HG03520 (cell line): ENCODE data around the gene ACACA.
"Not testable (repeated sequence)": the region's sequence is repeated elsewhere in the genome, so short reads cannot be mapped to it uniquely, and the experiment has no call there.

Experiments
- ATAC-seq: cut with Tn5 transposase; IDR thresholded peaks from one replicate; pipeline ENCODE4 v1.9.1; 2021; ENCODE audit warnings: mild to moderate bottlenecking, moderate library complexity; ENCODE audit not compliant: unreplicated experiment

Gene ACACA

DNA sequence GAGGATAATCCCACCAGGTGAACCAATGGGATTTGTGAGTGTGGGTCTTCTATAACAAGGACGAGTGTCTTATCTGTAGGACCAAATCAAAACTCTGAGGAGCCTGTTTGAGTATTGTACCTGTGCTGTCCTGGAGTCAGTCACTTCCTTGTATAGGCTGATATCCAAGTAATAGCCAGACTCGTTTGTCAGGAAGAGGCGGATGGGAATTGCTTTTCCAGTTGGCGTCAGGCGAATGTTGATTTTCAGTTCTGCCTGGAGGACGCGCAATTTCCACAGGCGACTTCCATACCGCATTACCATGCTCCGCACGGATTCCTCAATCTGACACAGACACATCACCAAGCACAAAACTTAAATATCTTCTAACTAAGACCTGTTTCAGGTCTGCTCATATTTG, 218.5 kb downstream of the ACACA start:
- no peak for ATAC-seq

DNA sequence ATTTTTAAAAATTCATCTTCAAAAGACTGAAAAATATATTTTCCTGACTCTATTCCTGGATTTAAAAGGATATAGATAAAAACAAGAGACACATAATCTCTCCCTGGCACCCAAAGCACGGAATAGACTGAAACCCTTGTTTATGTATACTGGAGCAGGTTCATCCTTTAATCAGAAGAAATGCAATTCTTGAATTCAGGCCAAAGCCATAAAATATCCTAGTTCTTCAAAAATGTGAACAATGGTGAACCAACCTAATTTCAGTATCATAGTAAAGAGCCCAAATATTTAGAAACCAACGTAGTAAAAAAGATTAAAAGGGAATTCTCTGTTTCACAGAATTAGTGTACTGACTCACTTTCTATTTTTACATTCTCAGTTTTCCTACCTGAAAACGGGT, 219.4 kb downstream of the ACACA start:
- ATAC-seq, result no peak

DNA sequence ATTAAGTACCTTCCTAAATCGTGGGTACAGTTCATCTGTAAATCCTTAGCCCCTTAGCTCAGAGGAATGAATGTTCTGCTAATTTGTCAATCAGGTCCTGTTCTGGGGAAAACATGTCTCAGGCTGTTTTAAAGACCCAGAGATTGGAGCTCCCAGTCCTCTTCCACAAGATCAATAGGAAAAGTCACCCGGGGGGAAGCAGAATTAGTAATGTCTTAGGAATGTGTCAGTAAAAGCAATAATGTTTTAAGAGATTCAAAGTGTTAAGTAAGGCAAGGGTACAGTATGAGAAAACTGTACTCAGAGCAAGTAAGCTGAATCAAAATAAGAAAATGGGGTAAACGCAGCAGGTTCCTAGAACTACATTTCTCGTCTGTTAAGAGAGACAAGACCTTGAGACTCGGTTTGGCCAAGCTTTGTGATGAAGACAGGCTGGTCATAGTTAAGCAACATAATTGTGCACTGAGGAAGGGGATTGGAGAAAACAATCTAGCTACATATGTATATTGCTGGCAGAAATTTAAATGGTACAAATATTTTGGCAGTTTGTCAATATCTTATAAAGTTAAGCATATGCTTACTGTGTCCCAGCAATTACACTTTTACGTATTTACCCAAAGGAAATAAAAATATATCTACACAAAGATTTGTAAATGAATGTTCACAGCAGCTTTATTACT, 223.7 kb downstream of the ACACA start:
- no peak for ATAC-seq

DNA sequence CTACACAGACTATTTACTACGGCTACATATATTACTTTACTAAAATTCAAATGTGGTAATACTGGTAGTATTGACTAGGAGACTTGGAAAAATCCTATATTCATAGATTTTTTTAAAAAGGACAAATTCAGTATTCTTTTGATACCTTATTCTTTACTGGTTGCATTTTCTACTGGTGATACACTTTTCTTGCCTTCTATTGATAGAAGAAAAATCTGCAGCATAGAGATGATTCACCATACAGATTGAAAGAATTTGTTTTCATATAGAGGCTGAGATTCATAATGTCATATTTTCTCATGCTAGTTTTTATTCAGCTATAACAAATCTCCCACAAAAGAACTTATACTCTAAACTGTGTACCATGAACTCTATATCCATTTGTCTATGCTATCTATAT, 226.3 kb downstream of the ACACA start:
- no peak for ATAC-seq

DNA sequence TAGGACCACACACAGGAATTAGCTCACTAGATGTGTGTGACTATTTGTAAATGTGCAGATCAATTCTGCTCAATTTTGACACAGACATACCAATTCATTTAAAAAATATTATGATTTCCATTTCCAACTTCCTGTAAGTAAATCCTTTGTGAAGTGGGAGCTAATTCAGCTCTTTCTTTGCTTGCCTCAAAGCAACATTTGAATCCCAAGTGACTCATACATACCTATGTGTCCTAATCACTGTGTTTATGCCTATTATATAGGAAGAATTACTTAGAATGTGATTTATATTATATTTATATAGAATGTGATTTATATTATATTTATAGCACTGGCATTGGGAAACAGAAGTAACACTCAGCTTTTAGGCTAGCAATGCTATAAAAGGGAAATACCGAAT, 226.7 kb downstream of the ACACA start:
- ATAC-seq, result no peak

DNA sequence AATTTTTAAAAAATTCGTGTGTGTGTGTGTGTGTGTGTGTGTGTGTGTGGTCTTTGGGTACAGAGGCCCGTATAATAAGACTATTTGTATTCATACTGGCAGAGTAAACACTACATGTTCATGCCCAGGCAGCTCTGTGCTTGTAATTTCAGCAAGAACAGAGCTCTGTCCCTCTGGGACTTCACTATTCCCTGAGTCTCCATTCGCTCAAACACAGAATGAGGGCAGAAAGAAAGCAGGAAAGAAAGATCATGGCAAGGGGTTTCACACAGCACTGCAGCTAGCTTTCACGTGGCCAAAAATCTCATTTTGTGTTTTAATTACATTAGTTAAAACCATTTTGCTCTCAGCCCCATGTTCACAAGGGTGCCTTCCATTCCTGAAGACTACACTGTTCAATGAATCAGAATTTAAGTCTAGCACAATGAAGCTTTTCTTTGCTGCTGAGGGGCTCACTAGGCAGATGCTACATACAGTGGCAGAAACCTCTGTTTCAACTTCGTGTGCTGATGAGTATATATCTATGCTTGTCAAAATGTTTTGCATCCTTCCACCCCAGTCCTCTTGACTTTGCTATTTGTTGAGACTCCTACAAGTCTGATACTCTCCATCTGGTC, 229.3 kb downstream of the ACACA start:
- no peak for ATAC-seq

DNA sequence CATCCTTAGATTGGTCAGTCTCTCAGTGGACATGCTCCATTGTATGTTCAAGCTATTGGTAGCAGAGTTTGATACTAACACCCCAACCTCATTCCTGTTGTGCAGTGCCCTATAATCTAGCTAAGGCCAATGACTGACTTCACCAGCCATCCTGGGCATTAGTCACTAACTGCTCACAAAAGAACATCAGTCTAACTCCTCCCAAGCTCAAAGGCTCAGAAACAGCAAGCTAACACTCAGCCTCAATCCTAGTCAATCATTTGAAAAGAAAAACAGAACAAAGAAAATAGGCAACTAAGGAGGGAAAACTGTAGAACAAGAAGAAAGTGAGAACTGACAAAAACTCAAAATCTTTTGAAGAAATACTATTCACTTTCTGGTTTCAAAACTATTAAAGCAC, 229.9 kb downstream of the ACACA start:
- no peak for ATAC-seq

DNA sequence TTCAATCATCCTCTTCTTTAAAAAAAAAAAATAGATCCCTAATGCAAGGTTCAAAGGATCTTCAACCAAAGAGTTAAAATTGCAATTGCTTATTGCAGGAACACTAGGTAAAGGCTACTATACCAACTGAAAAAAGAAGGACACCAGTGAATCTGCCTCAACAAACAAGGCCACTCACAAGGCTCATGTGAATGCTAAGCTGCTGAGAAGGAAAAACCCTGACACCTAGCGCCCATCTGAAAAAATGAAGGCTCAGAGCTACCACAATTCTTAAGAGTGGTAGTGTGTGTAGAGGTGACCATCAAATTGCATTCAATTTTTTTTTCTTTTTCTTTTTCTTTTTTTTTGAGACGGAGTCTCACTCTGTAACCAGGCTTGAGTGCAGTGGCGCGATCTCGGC, 232.4 kb downstream of the ACACA start:
- no peak for ATAC-seq

DNA sequence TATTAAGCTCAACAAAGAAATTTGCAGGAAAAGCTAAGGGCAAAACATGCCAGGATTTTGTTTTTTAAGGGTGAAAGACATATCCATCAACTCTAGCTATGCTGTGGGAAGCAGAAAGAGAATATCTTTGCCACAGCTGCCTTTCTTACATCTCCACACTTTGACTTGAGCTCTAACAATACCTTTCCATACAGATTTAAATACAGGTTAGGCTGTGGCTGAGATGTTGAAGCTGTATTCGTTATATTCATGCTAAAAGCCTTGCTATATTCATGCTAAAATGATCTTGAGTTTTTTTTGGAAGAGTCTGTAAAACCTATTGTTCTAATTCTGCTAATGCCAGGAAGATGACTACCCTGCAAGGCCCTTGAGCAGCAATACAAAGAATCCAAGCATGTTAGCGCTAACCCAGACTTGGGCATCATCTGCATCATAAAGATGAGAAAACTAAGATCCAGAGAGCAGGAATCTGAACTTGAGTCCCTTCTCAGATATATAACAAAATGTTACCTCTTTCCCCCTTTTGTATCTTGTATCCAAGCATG, 235.7 kb downstream of the ACACA start:
- ATAC-seq, result no peak

DNA sequence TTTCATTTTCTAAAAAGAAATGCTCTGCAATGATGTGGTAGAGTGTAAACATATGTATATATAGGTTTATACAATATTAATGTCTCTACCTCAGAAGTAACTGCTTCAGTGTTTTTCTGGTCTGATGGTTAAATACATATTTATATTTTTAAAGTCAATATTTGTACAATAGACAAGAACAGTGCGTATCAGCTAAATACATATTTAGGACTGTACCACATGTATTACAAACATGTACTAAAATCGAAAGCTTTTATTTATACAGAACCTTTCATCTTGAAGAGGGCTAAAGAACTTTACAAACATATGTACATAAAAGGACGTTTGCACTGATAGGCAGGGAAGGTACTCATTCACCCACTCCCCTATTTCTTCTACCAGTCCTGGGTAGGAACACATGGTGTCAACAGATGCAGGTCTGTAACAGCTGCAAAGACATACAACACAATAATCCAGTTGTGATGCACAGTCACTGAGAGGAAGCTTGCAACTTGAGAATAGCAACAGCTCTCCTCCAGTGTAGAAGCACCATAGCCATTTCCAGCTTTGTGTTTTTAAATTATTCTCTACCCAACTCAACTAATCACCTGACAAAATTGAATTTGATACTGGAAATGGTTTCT, 237.8 kb downstream of the ACACA start:
- ATAC-seq, result no peak

DNA sequence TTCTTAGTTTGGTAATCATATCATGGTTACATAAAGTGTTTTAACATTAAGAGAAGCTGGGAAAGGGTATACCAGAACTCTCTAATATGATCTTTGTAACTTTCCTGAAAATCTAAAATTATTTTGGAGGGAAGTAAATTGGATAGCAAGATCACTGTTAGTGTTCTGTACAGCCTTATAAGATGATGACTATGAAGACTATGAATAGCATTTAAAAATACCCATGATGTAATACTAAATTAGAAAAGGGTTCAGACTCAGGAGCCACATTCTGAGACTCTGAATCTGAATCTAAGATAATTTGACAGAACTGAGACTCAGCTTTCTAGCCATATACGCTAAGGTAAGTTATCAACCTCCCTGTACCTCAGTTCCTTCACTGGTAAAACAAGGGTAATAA, 238.9 kb downstream of the ACACA start:
- ATAC-seq, result no peak

DNA sequence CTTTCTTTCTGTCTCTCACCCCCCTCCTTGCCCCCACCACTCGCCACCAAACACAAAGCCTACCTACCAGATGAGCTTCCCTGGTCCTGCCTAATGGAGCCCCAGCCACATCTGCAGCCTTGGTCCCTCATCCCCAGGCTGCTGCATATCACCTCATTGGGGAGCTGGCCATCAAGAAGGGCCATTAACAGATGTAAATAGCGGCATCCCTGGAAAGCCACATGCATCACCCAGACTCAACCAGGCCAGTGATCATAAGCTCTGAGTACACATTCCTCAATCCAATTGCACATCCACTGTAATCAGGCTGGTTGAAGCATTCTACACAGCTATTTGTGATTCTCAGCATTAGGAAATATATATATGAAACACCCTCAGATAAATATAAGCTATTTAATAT, 242.6 kb downstream of the ACACA start:
- no peak for ATAC-seq

DNA sequence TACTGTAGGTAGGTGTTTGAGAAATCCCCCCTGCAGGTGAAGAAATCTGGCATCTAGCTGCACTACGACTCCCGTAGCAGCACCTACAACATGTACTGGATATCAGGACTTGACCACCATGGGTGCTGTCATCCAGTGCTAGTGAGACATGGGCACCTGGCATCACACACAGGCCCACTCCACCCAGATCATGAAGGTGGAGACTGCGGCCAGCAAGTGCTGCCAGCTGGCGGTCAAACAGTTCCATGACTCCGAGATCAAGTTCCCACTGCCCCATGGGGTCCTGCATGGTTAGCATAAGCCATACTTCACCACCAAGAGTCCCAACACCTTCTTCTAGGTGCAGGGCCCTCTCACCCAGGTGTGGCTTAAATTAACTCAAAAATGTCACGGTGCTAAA, 243.8 kb downstream of the ACACA start:
- ATAC-seq, result no peak

DNA sequence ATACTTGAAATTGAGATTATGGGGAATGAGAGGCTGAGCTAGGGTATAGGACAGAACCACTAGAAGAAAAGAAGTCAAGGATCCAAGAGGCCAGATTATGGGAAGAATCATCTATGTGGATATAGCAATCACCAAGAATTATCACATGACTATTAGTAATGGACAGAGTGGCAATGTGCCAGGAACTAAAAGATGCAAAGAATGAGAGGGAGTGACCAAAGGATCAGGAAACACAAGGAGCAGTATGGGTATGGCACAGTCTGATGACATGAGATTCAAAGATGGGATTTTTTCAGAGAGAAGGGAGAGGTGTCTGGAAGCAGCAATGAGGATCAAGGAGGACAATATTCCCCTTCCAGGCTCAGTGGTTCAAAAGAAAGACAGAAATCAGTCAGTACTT, 245.7 kb downstream of the ACACA start:
- no peak for ATAC-seq

DNA sequence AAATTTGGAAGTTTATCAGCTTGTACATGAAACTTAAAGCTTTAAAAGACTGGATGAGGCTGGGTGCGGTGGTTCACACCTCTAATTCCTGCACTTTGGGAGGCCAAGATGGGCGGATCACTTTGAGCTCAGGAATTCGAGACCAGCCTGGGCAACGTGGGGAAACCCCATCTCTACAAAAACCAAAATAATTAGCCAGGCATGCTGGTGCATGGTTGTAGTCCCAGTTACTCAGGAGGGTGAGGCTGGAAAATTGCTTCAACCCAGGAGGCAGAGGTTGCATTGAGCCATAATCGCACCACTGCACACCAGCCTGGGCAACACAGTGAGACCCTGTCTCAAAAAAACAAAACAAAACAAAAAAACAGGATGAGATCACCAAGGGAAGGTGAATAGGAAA, 248.3 kb downstream of the ACACA start:
- ATAC-seq, result no peak

DNA sequence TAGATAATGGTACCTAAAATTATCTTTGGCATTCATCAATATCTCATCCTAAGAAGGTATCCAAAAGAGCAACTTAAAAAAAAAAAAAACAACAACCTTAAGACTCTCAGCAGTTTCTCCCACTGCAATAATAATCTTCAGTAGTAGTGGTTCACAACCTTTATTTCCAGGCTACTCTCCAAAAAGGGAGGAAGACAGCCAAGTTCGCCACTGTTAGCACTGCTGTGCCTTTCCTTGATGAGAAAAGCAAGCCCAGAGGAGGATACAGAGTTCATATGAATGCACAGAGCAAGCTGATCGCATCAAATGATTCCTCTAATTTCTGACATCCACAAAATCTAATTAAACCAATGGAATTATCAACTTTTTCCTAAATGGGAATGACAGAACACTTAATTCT, 258.5 kb downstream of the ACACA start:
- no peak for ATAC-seq

DNA sequence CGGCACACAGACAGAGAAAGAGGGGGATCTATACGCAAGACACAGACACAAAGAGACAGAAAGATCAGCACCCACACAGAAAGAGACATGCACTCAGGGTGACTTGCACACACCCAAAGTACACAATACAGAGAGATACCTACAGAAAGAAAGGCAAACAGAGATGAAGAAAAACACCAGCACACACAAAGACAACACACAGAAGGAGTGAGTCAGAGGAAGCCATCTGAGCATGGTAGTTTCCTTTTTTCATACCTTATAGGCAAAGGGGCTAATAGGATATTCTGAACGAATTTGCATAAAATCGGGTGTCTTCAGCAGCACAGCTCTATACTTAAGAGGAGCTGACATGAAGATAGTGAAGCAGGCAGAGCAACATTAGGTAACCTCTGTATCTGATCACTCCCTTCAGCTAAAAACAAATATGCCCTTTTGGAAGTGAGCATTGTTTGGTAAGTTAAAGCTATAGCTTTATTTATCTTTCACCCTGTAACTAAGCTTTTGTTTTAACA, 259.3 kb downstream of the ACACA start:
- ATAC-seq, result no peak

DNA sequence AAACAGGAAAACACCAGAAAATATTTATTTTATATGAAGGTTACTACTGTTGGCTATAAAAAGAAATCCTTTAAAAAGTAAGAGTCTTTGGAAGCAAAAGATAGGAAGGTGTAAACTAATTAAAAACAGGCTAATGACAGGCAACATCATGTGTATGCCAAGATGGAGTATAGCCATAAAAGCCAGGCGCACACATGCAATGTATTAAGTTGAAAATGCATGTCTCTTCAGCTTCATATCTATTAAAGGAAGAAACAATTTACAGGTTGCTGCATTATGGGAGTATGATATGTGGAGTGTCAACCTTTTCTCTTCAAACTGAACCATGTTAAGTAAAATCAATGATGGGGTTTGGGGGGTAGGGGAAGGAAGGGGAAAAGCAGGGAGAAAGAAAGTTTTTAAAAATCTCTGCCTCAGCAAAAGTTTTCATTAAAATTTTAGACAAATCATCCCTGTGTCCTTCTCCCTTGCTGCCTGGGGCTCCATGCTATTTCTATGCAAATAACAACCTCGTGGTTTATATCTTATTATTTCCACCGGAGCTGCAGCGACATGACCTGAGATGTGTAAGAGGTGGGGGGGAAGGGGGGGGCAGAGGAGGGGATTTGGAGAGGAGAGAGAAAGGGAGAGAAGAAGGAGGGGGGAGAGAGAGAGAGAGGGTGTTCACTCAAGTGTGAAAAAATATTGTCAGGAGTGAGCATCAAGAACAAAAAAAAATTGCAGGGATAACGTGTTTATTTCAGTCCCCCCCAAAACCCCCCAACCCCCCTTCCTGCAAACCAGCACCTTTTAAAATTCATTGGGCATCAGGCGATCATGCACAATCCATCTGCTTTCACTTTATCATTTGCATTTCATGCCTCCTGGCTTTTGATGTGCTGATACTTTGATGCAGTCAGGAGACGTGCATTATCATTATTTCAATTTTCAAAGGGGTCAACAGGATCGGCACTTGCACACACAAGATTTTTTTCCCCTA, 260.3 kb downstream of the ACACA start:
- no peak for ATAC-seq

DNA sequence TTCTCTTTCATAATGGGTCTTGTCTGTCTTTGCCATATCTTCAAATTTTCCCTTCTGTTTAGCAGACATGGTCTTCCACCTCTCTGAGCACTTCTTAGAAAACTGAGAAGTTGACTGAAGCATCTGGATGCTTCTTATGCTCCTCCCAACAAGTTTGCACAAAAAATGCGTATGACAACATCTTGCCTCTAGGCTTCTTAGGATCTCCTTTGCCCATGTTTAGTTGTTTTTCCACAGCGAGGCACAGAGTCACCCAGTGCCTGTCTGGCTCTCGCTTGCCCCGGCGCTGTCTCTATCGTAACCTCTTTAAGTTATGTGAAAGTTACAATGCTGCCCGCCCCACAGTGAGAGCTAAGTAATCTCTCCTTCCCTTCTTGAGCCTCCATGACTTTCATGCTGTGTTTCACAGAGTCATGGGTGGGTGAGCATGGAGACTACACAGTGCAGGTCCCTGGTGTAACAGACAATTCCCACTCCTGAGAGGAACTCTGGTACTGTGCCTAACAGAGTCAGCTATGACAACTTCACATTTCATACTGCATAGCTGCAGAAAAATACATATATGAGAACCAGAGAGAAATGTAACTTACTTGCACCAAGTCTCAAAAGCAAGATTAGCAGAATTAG, 262.4 kb downstream of the ACACA start:
- no peak for ATAC-seq

DNA sequence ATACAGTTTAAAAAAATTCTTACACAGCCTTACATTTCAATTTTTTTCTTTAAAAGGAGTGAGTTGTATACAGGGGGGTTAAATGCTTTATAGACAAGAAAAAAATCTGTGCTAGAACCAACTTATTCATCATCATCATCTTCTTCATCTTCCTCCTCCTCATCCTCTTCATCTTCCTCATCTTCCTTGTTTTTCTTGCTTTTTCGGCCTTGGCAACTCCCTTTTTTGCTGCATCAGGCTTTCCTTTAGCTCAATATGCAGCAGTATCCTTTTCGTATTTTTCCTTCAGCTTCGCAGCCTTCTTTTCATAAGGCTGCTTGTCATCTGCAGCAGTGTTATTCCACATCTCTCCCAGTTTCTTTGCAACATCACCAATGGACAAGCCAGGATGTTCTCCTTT, 263.1 kb downstream of the ACACA start:
- not testable (repeated sequence) for ATAC-seq
